GM12878 (cell line): ENCODE data around the gene DYNLT5. TPM values are rescaled to one million over a fixed set of nuclear protein-coding genes. Genes with fewer than 3 reads are reported as not detected.

Experiments
- ATAC-seq: fragments of 200-7000 bp; cut with Tn5 transposase; 3 replicates; pipeline ENCODE4 v1.9.1; 2020; ENCODE audit warnings: mild to moderate bottlenecking, moderate library complexity
- BruUV-seq: library from RNA; stranded (reverse); fragments of 400-500 nt; replicated peaks from 2 replicates; lab custom pipeline; 2021; lab: Mats Ljungman, UMichigan
- CTCF ChIA-PET: fragments of 300-600 bp; sonication (Branson Sonifier 250); formaldehyde crosslinking; extraction: SDS; loops from one replicate; lab custom pipeline; 2021; ENCODE audit warnings: inconsistent platforms; lab: Yijun Ruan, JAX
- POLR2A ChIA-PET: fragments of 350-600 bp; formaldehyde crosslinking; extraction: SDS; loops from one replicate; lab custom pipeline; 2021; ENCODE audit warnings: inconsistent platforms; lab: Charles Lee
- RAD21 ChIA-PET: fragments of 300-600 bp; sonication (Branson Sonifier 250); formaldehyde crosslinking; loops from one replicate; lab custom pipeline; 2023; ENCODE audit warnings: antibody characterized with exemption; ENCODE audit not compliant: unreplicated experiment; lab: Charles Lee
- SMC1A ChIA-PET: fragments of 300-600 bp; sonication (Branson Sonifier 250); formaldehyde crosslinking; loops from one replicate; lab custom pipeline; 2023; ENCODE audit not compliant: unreplicated experiment, uncharacterized antibody; lab: Charles Lee
- DNase-seq: peaks from one replicate; pipeline ENCODE4 v3.0.0-alpha.2; 2011; ENCODE audit warnings: low read depth, low spot score
- FAIRE-seq: peaks from 3 replicates; lab custom pipeline; 2011; peaks lifted over from hg19 to GRCh38; lab: Jason Lieb, UNC
- H2AFZ ChIP-seq: 2 replicates; pipeline ENCODE4 v1.6.0; 2011; ENCODE audit warnings: low read depth, low read length, control low read depth; ENCODE audit not compliant: control insufficient read depth
- H3K27ac ChIP-seq: 2 replicates; pipeline ENCODE4 v1.5.1; 2011; ENCODE audit warnings: control low read depth; ENCODE audit not compliant: control insufficient read depth, insufficient read depth
- H3K27me3 ChIP-seq, 2 experiments: replicated peaks in 1 of 2; 2 replicates each; pipeline versions ENCODE4 v1.6.0 to v1.6.1; 2011; ENCODE audit warnings: low read length in 1 of 2; ENCODE audit not compliant: control insufficient read depth in 2 of 2, insufficient read depth in 2 of 2
- H3K36me3 ChIP-seq, 2 experiments: 2 replicates each; pipeline ENCODE4 v1.5.1; 2011; ENCODE audit warnings: low read length in 1 of 2; ENCODE audit not compliant: control insufficient read depth in 2 of 2, insufficient read depth in 2 of 2
- H3K4me1 ChIP-seq: 2 replicates; pipeline ENCODE4 v1.6.1; 2011; ENCODE audit warnings: mild to moderate bottlenecking, low read length, moderate library complexity, mixed read lengths; ENCODE audit not compliant: control insufficient read depth, insufficient read depth
- H3K4me2 ChIP-seq: 2 replicates; pipeline ENCODE4 v1.6.0; 2011; ENCODE audit warnings: control low read depth; ENCODE audit not compliant: control insufficient read depth, insufficient read depth
- H3K4me3 ChIP-seq: fragments of 200-600 bp; sonication (generic); 2 replicates; pipeline ENCODE4 v1.5.1; 2016
- H3K79me2 ChIP-seq: 2 replicates; pipeline ENCODE4 v1.6.0; 2011; ENCODE audit warnings: low read length; ENCODE audit not compliant: control insufficient read depth, insufficient read depth
- H3K9ac ChIP-seq: 2 replicates; pipeline ENCODE4 v1.8.0; 2011; ENCODE audit warnings: low read length, control low read depth, mixed read lengths; ENCODE audit not compliant: control insufficient read depth, insufficient read depth
- H3K9me3 ChIP-seq: replicated peaks from 3 replicates; pipeline ENCODE4 v1.5.1; 2011; ENCODE audit warnings: mild to moderate bottlenecking, low read length; ENCODE audit not compliant: control insufficient read depth, insufficient read depth
- H4K20me1 ChIP-seq: 2 replicates; pipeline ENCODE4 v1.6.0; 2011; ENCODE audit not compliant: control insufficient read depth, insufficient read depth
- BCL11A ChIP-seq: IDR thresholded peaks from 2 replicates; pipeline ENCODE4 v1.6.1; 2011; ENCODE audit warnings: low read depth, low read length
- IRF4 ChIP-seq: IDR thresholded peaks from 2 replicates; pipeline ENCODE4 v1.6.1; 2011; ENCODE audit warnings: low read depth, low read length
- KAT2A ChIP-seq: conservative IDR thresholded peaks from 2 replicates; pipeline ENCODE4 v1.6.1; 2011; ENCODE audit warnings: low read depth, low read length; ENCODE audit not compliant: control insufficient read depth
- NR2C1 ChIP-seq: fragments of 450-650 bp; IDR thresholded peaks from 2 replicates; pipeline ENCODE4 v1.6.1; 2017; ENCODE audit warnings: antibody characterized with exemption, mild to moderate bottlenecking, moderate library complexity
- PML ChIP-seq: IDR thresholded peaks from 2 replicates; pipeline ENCODE4 v1.6.1; 2012; ENCODE audit warnings: low read length, inconsistent platforms
- RUNX3 ChIP-seq: IDR thresholded peaks from 2 replicates; pipeline ENCODE4 v1.6.1; 2012; ENCODE audit warnings: low read length, inconsistent platforms
- ZNF384 ChIP-seq: IDR thresholded peaks from 2 replicates; pipeline ENCODE4 v1.6.1; 2012; ENCODE audit warnings: low read depth, mild to moderate bottlenecking, low read length, improper control_type of control experiment, borderline replicate concordance
- WGBS: methylation state at CpG from one replicate; pipeline ENCODE4 v1.1.6; 2016; ENCODE audit warnings: low lambda C conversion rate; ENCODE audit not compliant: insufficient replicate concordance, insufficient coverage; ENCODE audit errors: missing lambda C conversion rate; 5-methylcytosine and 5-hydroxymethylcytosine counted together
- in situ Hi-C: fragments of 300-500 bp; cut with MboI; formaldehyde crosslinking; loops from 9 replicates; pipeline ENCODE4 v1.14.3; 2018; ENCODE audit warnings: mixed read lengths
- intact Hi-C: fragments of 100-400 bp; cut with micrococcal nuclease; formaldehyde crosslinking; loops from one replicate; pipeline ENCODE4 v1.14.2; 2022; ENCODE audit not compliant: unreplicated experiment
- polyA plus RNA-seq, 11 experiments: library from polyadenylated mRNA; depleted of rRNA in 4 of 11; unstranded in 6 of 11; stranded (reverse) in 5 of 11; fragments of >200 nt; fragmentation: Nextera tagmentation in 4 of 11; fragmentation: Illumina TruSeq in 1 of 11; extraction: Ambion mirVana in 4 of 11; extraction: Trizol in 1 of 11; gene quantifications; 1 replicate in 1 of 11; 2 replicates in 10 of 11; pipeline versions ENCODE4 v1.2.1 to v1.2.3, GENCODE V29; 2011 to 2016; ENCODE audit warnings: inconsistent platforms in 2 of 11, missing spikeins in 2 of 11, low read depth in 1 of 11
- total RNA-seq, 4 experiments: library from RNA; depleted of rRNA in 3 of 4; stranded (reverse); fragments of >200 nt in 3 of 4; fragmentation: Illumina TruSeq in 1 of 4; extraction: Trizol in 1 of 4; gene quantifications; 2 replicates each; pipeline versions ENCODE4 v1.2.1 to v1.2.3, GENCODE V29; 2013 to 2021
- TF ChIP-seq, protein P1 (sequence below): fragments of 450-650 bp; IDR thresholded peaks from 2 replicates; pipeline ENCODE4 v1.6.1; 2014; ENCODE audit warnings: mild to moderate bottlenecking

The DYNLT5 gene
- total and polyA plus RNA-seq, 10 of the 15 experiments (the other 5 are each of a cell fraction or from before 2014, with no cell fraction given) = not detected

DNA sequence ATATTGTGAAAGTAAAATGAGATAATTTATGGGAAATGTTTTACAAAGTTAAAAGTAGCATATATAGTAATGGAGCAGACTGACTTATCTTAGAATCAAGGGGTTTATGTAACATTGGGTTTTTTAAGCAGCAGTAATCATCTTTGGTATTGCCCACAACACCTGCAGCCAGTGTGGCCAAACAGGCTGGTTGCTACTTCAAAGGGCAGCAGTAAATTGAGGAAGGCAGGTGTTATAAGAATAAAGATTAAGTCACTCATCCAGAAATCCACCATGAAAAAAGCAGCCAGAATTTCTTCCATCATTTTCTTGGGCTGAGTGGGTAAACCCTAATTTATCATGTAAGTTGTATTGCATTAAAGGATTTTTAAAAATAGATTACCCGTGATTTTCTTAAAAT is 16.7 kb downstream of the DYNLT5 start (continued):
- TF ChIP-seq, protein P1, sequence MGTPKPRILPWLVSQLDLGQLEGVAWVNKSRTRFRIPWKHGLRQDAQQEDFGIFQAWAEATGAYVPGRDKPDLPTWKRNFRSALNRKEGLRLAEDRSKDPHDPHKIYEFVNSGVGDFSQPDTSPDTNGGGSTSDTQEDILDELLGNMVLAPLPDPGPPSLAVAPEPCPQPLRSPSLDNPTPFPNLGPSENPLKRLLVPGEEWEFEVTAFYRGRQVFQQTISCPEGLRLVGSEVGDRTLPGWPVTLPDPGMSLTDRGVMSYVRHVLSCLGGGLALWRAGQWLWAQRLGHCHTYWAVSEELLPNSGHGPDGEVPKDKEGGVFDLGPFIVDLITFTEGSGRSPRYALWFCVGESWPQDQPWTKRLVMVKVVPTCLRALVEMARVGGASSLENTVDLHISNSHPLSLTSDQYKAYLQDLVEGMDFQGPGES = no peak
- TF ChIP-seq KAT2A (no peak), IRF4 (no peak), NR2C1 (no peak), PML (no peak), RUNX3 (no peak), BCL11A (no peak)

DNA sequence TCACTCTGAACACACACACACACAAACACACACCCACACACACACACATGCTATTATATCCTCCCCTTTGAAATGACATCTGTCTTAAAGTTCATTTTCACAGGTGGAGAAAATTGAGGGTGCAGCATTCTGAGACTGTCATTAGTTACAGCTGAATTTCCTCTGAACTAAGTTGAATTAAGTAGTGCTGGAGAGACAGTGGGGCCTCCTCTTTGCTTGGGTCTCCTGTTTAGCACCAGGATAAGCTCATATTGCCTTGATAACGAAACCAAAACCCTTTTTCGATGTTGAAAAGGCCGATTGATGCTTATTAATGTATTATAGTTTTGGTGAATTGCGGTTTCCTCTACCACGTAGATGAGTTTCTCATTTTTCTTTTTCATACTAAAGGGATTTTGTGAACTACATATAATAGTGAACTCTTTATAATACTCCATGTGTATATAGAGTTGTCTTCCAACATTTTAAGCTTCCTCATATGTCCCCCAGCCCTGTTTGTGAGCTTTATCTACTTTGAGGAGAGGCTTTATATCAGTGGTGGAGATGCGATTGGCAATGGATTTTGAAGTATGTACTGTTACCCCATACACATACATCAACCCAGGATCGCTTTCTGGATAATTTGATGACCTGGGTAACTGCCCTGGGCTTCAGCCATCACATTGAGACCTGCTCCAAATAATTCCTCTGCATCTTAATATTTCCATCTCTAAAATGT is 17.4 kb downstream of the DYNLT5 start:
- ChIA-PET CTCF (interaction anchor here (1.3 kb wide), 1 partner anchor 379 kb away, joined by 5 read pairs; no protein-coding TSS in a partner anchor), RAD21 (interaction anchor here (1.0 kb wide), 1 partner anchor 227 kb away, joined by 3 read pairs; no protein-coding TSS in a partner anchor), SMC1A (interaction anchor here (0.6 to 0.9 kb wide), 4 partner anchors 12 to 443 kb away, joined by 3 read pairs; no protein-coding TSS in a partner anchor), POLR2A (no interaction called here)
- peak overlapping the region; percentile 33 for H2AFZ ChIP-seq
- FAIRE-seq (peak; percentile 56), ATAC-seq (peak; percentile 35), DNase-seq (no peak)
- H3K4me2 ChIP-seq = peak overlapping the region; percentile 60
- WGBS = 37% methylated on average over 7 of the region's 7 CpGs
- no peaks in the 10 kb centered on the region for H3K9me3 ChIP-seq
- intact Hi-C loops (loop anchor here (5.0 kb wide), 3 partner anchors 158 to 733 kb away; no protein-coding TSS in a partner anchor), in situ Hi-C loops (loop anchor here (25.0 kb wide), 1 partner anchor 718 kb away; no protein-coding TSS in a partner anchor)
- TF ChIP-seq BCL11A (no peak), ZNF384 (no peak)
- H3K36me3 ChIP-seq = no peaks in the 10 kb centered on the region
- H4K20me1 ChIP-seq = no peaks in the 10 kb centered on the region
- no peak overlapping the region for H3K9ac ChIP-seq
- H3K27ac ChIP-seq = no peak overlapping the region
- H3K4me1 ChIP-seq = no peaks in the 10 kb centered on the region
- H3K4me3 ChIP-seq = no peak overlapping the region
- BruUV-seq = no TSS peak
- H3K27me3 ChIP-seq = no peaks in the 10 kb centered on the region; a peak in 1 of 4 replicates
- H3K79me2 ChIP-seq = no peaks in the 10 kb centered on the region
